ENCODE measurements around the gene EHD3. TPM values are rescaled to one million over a fixed set of nuclear protein-coding genes. Genes with fewer than 3 reads are reported as not detected.

EHD3 gene
- total and polyA plus RNA-seq, 10 of the 15 experiments (the other 5 are each of a cell fraction or from before 2014, with no cell fraction given): 1.1 to 10.9 (median 8.2) TPM

DNA sequence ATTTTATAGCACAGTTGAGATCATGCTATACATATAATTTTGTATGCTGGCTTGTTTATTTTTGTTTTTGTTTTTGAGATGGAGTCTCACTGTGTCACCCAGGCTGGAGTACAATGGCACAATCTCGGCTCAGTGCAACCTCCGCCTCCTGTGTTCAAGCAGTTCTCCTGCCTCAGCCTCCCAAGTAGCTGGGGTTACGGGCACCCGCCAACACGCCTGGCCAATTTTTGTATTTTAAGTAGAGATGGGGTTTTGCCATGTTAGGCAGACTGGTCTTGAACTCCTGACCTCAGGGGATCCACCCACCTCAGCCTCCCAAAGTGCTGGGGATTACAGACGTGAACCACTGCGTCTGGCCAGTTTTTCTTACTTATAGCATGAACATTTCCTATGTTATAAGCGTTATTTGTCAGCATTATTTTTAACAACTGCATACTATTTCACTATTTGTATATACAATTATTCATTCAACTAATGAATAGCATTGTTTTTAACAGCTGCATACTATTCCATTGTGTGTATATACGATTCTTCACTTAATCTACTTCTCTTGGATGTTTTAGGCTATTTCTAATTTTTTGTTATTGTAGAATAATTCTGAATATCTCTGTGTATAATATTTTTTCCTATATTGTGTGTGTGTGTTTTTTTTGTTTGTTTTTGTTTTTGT lies 3.5 kb downstream of the EHD3 start:
- Histone ChIP-seq H3K36me3 (ENCODE audit: control insufficient read depth in 2 of 2, insufficient read depth in 2 of 2, low read length in 1 of 2) (no peaks in the 10 kb centered on the region), H2AFZ (ENCODE audit: control insufficient read depth, low read depth, low read length) (no peak overlapping the region), H3K79me2 (ENCODE audit: control insufficient read depth, insufficient read depth, low read length) (no peaks in the 10 kb centered on the region), H3K4me3 (no peak overlapping the region), H3K27ac (ENCODE audit: control insufficient read depth, insufficient read depth) (no peak overlapping the region), H3K9me3 (replicated peaks; ENCODE audit: control insufficient read depth, insufficient read depth, low read length) (no peaks in the 10 kb centered on the region; the same call in 2 of the 3 replicates), H3K27me3 (replicated peaks in 1 of 2; ENCODE audit: control insufficient read depth in 2 of 2, insufficient read depth in 2 of 2, low read length in 1 of 2) (no peaks in the 10 kb centered on the region), H3K9ac (ENCODE audit: control insufficient read depth, insufficient read depth, low read length) (no peak overlapping the region), H4K20me1 (ENCODE audit: control insufficient read depth, insufficient read depth) (no peaks in the 10 kb centered on the region), H3K4me2 (ENCODE audit: control insufficient read depth, insufficient read depth) (no peak overlapping the region), H3K4me1 (ENCODE audit: control insufficient read depth, insufficient read depth, low read length) (peaks cover 8% of the 10 kb centered on the region)
- FAIRE-seq (no peak), DNase-seq (ENCODE audit: low read depth, low spot score) (no peak), ATAC-seq (no peak)
- intact Hi-C loops (cut with micrococcal nuclease; ENCODE audit: unreplicated experiment): loop anchor here (2.0 kb wide), 1 partner anchor 15 kb away; no protein-coding TSS in a partner anchor
- in situ Hi-C loops (cut with MboI): no loop called here
- RAD21 ChIA-PET (ENCODE audit: unreplicated experiment): interaction anchor here (1.0 to 5.3 kb wide), 5 partner anchors 9 to 85 kb away, joined by 3 to 35 read pairs (median 3); no protein-coding TSS in a partner anchor
- WGBS (ENCODE audit: insufficient coverage, insufficient replicate concordance, low lambda C conversion rate, missing lambda C conversion rate): 41% methylated on average over 9 of the region's 9 CpGs
- BruUV-seq (replicated peaks): no TSS peak
- TF ChIP-seq PAX8 (IDR thresholded peaks at IDR 0.05) (no peak), JUND (IDR thresholded peaks at IDR 0.05; ENCODE audit: low read depth, low read length) (no peak), KAT2A (conservative IDR thresholded peaks at IDR 0.05; ENCODE audit: control insufficient read depth, low read depth, low read length) (no peak), WRNIP1 (IDR thresholded peaks at IDR 0.05; ENCODE audit: borderline replicate concordance, low read depth, low read length) (no peak), SMC3 (IDR thresholded peaks at IDR 0.05; ENCODE audit: borderline replicate concordance, low read length) (no peak)
- TF ChIP-seq, protein P1, sequence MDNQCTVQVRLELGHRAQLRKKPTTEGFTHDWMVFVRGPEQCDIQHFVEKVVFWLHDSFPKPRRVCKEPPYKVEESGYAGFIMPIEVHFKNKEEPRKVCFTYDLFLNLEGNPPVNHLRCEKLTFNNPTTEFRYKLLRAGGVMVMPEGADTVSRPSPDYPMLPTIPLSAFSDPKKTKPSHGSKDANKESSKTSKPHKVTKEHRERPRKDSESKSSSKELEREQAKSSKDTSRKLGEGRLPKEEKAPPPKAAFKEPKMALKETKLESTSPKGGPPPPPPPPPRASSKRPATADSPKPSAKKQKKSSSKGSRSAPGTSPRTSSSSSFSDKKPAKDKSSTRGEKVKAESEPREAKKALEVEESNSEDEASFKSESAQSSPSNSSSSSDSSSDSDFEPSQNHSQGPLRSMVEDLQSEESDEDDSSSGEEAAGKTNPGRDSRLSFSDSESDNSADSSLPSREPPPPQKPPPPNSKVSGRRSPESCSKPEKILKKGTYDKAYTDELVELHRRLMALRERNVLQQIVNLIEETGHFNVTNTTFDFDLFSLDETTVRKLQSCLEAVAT (IDR thresholded peaks at IDR 0.05): no peak
- TF ChIP-seq, protein P2, sequence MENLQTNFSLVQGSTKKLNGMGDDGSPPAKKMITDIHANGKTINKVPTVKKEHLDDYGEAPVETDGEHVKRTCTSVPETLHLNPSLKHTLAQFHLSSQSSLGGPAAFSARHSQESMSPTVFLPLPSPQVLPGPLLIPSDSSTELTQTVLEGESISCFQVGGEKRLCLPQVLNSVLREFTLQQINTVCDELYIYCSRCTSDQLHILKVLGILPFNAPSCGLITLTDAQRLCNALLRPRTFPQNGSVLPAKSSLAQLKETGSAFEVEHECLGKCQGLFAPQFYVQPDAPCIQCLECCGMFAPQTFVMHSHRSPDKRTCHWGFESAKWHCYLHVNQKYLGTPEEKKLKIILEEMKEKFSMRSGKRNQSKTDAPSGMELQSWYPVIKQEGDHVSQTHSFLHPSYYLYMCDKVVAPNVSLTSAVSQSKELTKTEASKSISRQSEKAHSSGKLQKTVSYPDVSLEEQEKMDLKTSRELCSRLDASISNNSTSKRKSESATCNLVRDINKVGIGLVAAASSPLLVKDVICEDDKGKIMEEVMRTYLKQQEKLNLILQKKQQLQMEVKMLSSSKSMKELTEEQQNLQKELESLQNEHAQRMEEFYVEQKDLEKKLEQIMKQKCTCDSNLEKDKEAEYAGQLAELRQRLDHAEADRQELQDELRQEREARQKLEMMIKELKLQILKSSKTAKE (IDR thresholded peaks at IDR 0.05; ENCODE audit: low read depth, poor library complexity, severe bottlenecking): no peak
- CTCF ChIA-PET: interaction anchor here (0.9 to 7.4 kb wide), 5 partner anchors 18 to 95 kb away, joined by 3 to 68 read pairs (median 4); partner anchors contain the start of gene CAPN14
- SMC1A ChIA-PET (ENCODE audit: uncharacterized antibody, unreplicated experiment): interaction anchor here (1.2 to 5.1 kb wide), 8 partner anchors 17 to 96 kb away, joined by 3 to 30 read pairs (median 4); no protein-coding TSS in a partner anchor
- POLR2A ChIA-PET: interaction anchor here (1.1 to 1.5 kb wide), 3 partner anchors 11 to 18 kb away, joined by 3 to 5 read pairs (median 4); no protein-coding TSS in a partner anchor
